GM12801 (cell line): Measurements from ENCODE around the gene EPS8L1.

ENCODE experiments used
- CTCF ChIP-seq: IDR thresholded peaks from one replicate; pipeline ENCODE4 v1.5.1; 2011; ENCODE audit warnings: control low read depth; ENCODE audit not compliant: insufficient read length; ENCODE audit errors: extremely low read depth

The EPS8L1 gene

GRCh38 chr19:55112246-55112776 lies 36.6 kb downstream of the EPS8L1 start:
- no peak for TF ChIP-seq CTCF

GRCh38 chr19:55112777-55113569 lies 37.3 kb downstream of the EPS8L1 start:
- no peak for TF ChIP-seq CTCF

GRCh38 chr19:55113570-55114039 lies 37.9 kb downstream of the EPS8L1 start:
- TF ChIP-seq CTCF: no peak

GRCh38 chr19:55114566-55115145 lies 39.0 kb downstream of the EPS8L1 start:
- TF ChIP-seq CTCF: no peak

GRCh38 chr19:55115446-55116065 lies 39.9 kb downstream of the EPS8L1 start:
- no peak for TF ChIP-seq CTCF

- TF ChIP-seq CTCF: no peak
Measured at GRCh38 chr19:55116232-55116858, 40.7 kb downstream of the EPS8L1 start.
